Astrocyte of the cerebellum (primary cell): ENCODE results near the gene PDCD1LG2.

Source experiments
- DNase-seq: peaks from one replicate; pipeline ENCODE4 v3.0.0-alpha.2; 2011; ENCODE audit warnings: low read depth
- H3K4me3 ChIP-seq: 2 replicates; pipeline ENCODE4 v1.5.1; 2011; ENCODE audit warnings: mild to moderate bottlenecking, low read depth, low read length, moderate library complexity
- in situ Hi-C: cut with HindIII; loops from 2 replicates; pipeline ENCODE4 v1.10.0; 2017; ENCODE audit warnings: low sequenced_read_pairs
- TF ChIP-seq, protein P1 (sequence below): IDR thresholded peaks from 2 replicates; pipeline ENCODE4 v1.5.1; 2012; ENCODE audit warnings: low read length, low read depth, moderate library complexity, mild to moderate bottlenecking; ENCODE audit errors: missing control alignments

The PDCD1LG2 gene

DNA sequence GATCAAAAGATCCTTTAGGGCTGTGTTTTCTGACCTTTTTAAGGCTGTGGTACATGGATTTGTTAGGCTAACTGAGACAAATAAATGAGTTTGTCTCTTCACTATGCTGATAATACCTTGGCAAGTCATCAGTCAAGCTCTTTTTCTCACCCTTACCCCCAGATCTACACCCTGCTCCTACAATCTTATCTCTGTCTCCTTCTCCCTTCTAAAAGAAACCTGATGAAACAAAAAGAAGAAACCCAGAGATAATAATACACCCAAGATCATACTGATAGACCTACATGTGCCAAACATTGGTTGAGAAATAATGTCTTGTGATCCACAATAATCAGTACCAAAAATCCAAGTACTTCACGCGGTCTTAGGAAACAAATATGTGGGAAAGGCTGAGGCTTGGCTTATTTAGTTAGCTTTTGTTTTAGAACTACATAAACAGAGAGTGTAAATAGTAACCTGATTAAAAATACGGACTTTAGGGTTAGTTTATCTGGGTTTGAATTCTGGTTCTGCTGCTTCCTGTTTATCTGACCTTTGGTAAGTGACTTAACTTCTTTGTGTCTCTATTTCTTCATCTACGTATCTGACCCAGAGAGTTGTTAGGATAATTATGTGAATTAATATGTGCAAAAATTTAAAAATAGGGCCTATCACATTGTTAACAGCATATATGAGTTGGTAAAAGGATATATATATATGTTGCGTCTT, 24.8 kb upstream of the PDCD1LG2 start:
- DNase-seq, result no peak
- TF ChIP-seq, protein P1, sequence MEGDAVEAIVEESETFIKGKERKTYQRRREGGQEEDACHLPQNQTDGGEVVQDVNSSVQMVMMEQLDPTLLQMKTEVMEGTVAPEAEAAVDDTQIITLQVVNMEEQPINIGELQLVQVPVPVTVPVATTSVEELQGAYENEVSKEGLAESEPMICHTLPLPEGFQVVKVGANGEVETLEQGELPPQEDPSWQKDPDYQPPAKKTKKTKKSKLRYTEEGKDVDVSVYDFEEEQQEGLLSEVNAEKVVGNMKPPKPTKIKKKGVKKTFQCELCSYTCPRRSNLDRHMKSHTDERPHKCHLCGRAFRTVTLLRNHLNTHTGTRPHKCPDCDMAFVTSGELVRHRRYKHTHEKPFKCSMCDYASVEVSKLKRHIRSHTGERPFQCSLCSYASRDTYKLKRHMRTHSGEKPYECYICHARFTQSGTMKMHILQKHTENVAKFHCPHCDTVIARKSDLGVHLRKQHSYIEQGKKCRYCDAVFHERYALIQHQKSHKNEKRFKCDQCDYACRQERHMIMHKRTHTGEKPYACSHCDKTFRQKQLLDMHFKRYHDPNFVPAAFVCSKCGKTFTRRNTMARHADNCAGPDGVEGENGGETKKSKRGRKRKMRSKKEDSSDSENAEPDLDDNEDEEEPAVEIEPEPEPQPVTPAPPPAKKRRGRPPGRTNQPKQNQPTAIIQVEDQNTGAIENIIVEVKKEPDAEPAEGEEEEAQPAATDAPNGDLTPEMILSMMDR, result no peak
- in situ Hi-C loops, result no loop called here
- H3K4me3 ChIP-seq, result no peak overlapping the region

DNA sequence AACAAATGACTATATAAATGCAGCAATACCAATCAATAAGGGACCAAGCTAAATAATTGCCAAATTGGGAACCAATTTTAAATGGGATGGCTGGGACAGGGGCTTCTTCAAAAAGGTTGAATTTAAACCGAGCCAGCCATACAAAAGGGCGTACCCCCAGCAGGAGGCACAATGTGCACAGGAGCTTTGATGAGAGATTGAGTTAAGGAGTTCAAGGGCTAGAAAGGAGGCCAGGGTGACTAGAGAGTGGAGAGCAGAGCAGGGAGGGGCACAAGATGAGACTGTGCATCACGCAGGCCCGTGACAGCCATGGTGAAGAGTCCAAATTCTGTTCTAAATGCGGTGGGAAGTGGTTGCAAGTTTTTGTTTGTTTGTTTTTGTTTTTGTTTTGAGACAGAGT, 23.3 kb upstream of the PDCD1LG2 start:
- in situ Hi-C loops, result no loop called here
- no peak for DNase-seq
- TF ChIP-seq, protein P1, result no peak
- H3K4me3 ChIP-seq, result no peak overlapping the region

DNA sequence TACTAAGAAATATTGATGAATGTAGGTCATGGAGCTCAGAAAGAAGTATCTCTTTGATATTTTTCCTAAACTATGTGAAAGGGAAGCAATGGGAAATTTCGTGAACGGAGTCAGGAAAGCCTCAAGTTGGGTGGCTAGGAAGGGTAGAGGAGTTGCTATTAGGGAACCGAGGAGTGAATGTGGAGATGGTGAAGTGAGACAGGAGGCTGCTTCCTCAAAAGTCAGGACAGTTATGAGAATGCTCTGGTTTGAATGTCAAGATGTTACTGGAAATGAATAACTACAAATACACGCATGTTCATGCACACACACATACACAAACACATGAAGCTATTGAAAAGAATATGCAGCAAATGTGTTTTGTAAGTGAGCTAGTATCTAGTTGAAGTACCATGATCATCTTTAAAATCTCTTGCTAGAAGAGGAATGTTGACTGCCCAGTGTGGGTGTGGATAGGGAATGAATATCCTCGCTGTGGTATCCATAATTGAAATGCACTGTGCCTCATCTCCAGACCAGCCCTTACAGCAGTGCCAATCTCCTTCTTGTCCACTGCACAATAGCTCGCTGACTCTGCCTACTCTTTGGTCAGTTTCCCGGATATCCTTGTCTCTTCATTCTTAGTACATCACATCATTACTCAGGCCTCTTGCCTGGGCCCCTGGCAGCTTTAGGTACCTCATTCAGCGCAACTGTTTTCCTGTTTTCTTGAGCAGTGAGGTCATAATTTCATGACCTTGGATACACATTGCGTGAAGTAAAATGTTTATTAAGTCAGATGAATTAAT, 21.9 kb upstream of the PDCD1LG2 start:
- DNase-seq, result no peak
- TF ChIP-seq, protein P1, result no peak
- in situ Hi-C loops, result no loop called here
- H3K4me3 ChIP-seq, result no peak overlapping the region

DNA sequence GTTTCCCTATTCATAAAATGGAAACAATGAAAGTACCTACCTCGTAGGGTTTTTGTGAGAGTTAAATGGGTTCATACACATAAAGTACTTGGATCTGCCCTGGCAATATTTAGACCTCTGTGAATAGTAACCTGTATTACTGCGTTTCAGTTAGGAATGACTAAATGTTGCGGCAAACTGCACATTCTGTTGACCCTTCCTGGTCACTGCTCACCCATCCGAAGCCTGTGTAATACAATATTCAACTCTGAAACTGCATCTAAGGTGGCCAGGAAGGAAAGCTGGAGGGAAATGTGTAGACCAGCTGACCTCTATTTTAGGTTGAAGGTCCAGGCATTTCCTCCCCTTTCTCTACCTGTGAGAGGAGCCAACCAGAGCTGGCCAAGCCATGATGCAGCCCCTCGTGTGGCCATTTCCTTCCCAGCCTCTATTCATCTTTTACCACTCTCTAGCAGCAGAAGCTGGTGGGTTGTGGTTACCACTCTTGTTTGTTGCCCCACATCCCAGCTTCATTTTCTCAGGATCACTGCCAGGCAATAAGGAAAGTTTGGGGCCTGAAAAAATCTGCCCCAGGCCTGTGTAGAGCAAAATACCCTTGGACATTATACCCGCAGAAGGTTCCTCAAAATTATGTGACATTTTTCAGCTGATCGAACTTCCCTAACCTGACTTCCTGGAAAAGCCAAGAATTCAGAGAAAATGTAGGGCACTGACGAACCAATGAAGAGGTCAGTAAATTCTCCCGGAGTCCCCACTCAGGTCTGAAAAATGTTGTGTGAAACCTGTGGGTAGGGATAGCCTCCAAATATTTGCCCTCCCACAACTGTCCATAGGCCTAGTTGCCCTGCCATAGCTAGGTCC, 20.5 kb upstream of the PDCD1LG2 start:
- H3K4me3 ChIP-seq, result no peak overlapping the region
- no peak for DNase-seq
- in situ Hi-C loops, result no loop called here
- TF ChIP-seq, protein P1, result no peak

DNA sequence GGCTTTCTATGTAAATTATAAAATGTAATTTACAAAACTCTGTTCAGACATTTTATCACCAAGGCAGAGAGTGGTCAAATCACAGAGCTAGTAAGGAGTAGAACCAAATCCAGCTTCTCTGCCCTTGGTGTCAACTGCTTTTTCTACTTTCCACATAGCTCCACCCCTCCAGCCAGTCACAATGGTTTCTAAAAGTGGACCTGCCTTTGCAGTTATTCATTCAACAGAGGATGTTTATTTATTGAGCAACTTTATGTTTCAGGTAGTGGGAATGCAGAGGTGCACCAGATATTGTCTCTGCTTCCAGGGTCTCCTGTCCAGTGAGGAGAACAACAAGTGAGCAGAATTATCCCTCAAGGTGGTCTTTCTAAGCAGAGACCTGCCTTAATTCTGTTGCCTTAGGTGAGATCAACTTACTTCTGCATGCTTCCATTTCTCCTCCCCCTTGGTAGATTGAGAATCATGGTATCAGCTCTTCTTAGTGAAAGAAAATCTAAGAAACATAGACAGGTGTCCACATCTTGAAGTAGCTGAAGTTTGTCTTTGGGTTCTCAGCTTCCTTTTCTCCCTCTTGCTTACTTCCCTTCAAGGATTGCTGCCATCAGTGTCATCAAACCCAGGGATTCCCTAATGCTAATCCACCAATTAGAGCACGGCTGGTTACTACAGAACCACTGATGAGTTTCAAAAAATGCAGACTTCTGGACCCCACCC, 17.2 kb upstream of the PDCD1LG2 start:
- DNase-seq, result no peak
- no peak overlapping the region for H3K4me3 ChIP-seq
- in situ Hi-C loops, result no loop called here
- TF ChIP-seq, protein P1, result no peak
